Heart left ventricle (tissue), 16 donors: ENCODE data around the gene TMEM163. TPM values are rescaled to one million over a fixed set of nuclear protein-coding genes. Genes with fewer than 3 reads are reported as not detected.

Source experiments
- ATAC-seq, 4 donors: fragments of 200-7000 bp; cut with Tn5 transposase; one replicate each; pipeline ENCODE4 v1.9.1; 2020 to 2022; ENCODE audit warnings: moderate library complexity in 4 of 4, mild to moderate bottlenecking in 3 of 4, moderate number of reproducible peaks in 1 of 4
- DNase-seq, 5 donors: peaks; one replicate each; pipeline ENCODE4 v3.0.0-alpha.2; 2020
- H3K27ac ChIP-seq, 12 donors: fragments of 200-600 bp; sonication (generic) in 4 of 12; one replicate each; pipeline versions ENCODE4 v1.5.0 to v1.8.0; 2016 to 2022; ENCODE audit warnings: mild to moderate bottlenecking in 2 of 12
- H3K27me3 ChIP-seq, 9 donors: fragments of 200-600 bp; sonication (generic) in 2 of 9; one replicate each; pipeline versions ENCODE4 v1.5.1 to v1.8.0; 2016 to 2022; ENCODE audit warnings: mild to moderate bottlenecking in 3 of 9
- H3K36me3 ChIP-seq, 9 donors: fragments of 200-600 bp; sonication (generic) in 2 of 9; one replicate each; pipeline versions ENCODE4 v1.5.0 to v1.8.0; 2018 to 2022; ENCODE audit warnings: mild to moderate bottlenecking in 2 of 9
- H3K4me1 ChIP-seq, 12 donors: fragments of 200-600 bp; sonication (generic) in 4 of 12; one replicate each; pipeline versions ENCODE4 v1.5.0 to v1.8.0; 2016 to 2022; ENCODE audit warnings: mild to moderate bottlenecking in 3 of 12
- H3K4me3 ChIP-seq, 12 donors: fragments of 200-600 bp; sonication (generic) in 4 of 12; one replicate each; pipeline versions ENCODE4 v1.5.0 to v1.8.0; 2017 to 2022; ENCODE audit warnings: mild to moderate bottlenecking in 9 of 12, moderate library complexity in 4 of 12
- H3K9me3 ChIP-seq, 12 donors: fragments of 200-600 bp; sonication (generic) in 4 of 12; one replicate each; pipeline versions ENCODE4 v1.5.0 to v1.8.0; 2016 to 2022; ENCODE audit warnings: mild to moderate bottlenecking in 1 of 12
- CTCF ChIP-seq, 12 donors: fragments of 200-600 bp; sonication (generic) in 4 of 12; IDR thresholded peaks; one replicate each; pipeline versions ENCODE4 v1.5.0 to v1.8.0; 2018 to 2022; ENCODE audit warnings: antibody characterized with exemption in 12 of 12, mild to moderate bottlenecking in 5 of 12
- POLR2A ChIP-seq, 2 donors: fragments of 450-650 bp; IDR thresholded peaks; one replicate each; pipeline ENCODE4 v1.6.1; 2017; ENCODE audit warnings: antibody characterized with exemption in 2 of 2, mild to moderate bottlenecking in 2 of 2, moderate library complexity in 2 of 2
- WGBS, 4 donors: extraction: QIAGEN DNeasy Blood & Tissue Kit in 2 of 4; methylation state at CpG; one replicate each; pipeline versions ENCODE4 v1.1.5 to v1.1.7; 2013 to 2018; 5-methylcytosine and 5-hydroxymethylcytosine counted together
- intact Hi-C, 10 donors: fragments of 100-400 bp; cut with DNase I; formaldehyde crosslinking; loops; one replicate each; pipeline versions ENCODE4 v1.11.1 to v1.14.2; 2022
- polyA plus RNA-seq, 2 donors: library from polyadenylated mRNA; stranded (reverse); fragments of 200-250 nt; gene quantifications; one replicate each; pipeline ENCODE4 v1.2.3, GENCODE V29; 2013
- total RNA-seq, 9 donors: library from RNA; depleted of rRNA in 2 of 9; stranded (reverse); fragments of >200 nt in 2 of 9; fragmentation: NEBNext Ultra II Directional in 3 of 9; extraction: Animal tissue kit (Norgen Biotek cat#: 25700) in 3 of 9; gene quantifications; one replicate each; pipeline versions ENCODE4 v1.1.0 to v1.2.4, GENCODE V29; 2016 to 2023
- donor health status: ischemic (EF 13 %, LVEDD 7.1; RV severe dilation, severe dysfunction).
- donor health status: healthy with polysubstance abuse.
- donor health status: DM: no; HTN: yes; CAD: no.
- donor health status: DM: no; HTN: no; CAD: no.
- donor health status: ischemic (EF 25% LVEDD 6.9; RV normal size, moderate dysfunction).
- donor health status: ischemic (EF 25% LVEDD 5.7; RV mildly dilated, moderate dysfunction).
- donor health status: healthy.
- donor health status: DM: yes; HTN: yes; CAD: no.
- donor health status: ischemic (EF 35%, LVEDD 5.7; RV mildly dilated, moderate dysfunction).
- donor health status: nonischemic (EF 11% LVEDD 7.7; RV severe dilation, severe dysfunction).
- donor health status: DM: yes; HTN: yes; CAD: no.
- donor health status: PGD.
- donor health status: ischemic (EF 29% LVEDD 5.4; RV normal size, mild dysfunction).
- donor health status: nonischemic (EF 23%, LVEDD 6.1; RV moderate dilation, normal function).

TMEM163 gene
- total and polyA plus RNA-seq, 11 donors: 0.14 to 1.4 (median 0.47) TPM

- no peak for TF ChIP-seq POLR2A (IDR thresholded peaks at IDR 0.05)
- no peak for TF ChIP-seq CTCF (IDR thresholded peaks at IDR 0.05)
- Histone ChIP-seq H3K9me3 (no peaks in the 10 kb centered on the region), H3K27me3 (peaks cover 0 to 44% (median 7%) of the 10 kb centered on the region in 9 donors), H3K4me1 (peaks cover 0 to 15% (median 5%) of the 10 kb centered on the region in 12 donors), H3K36me3 (no peaks in the 10 kb centered on the region), H3K27ac (no peak overlapping the region), H3K4me3 (no peak overlapping the region)
- WGBS, 4 donors: 75 to 87% (median 80%) methylated on average over 4 of the region's 4 CpGs
- ATAC-seq (no peak), DNase-seq (no peak)
- intact Hi-C loops: no loop called here
Measured at GRCh38 chr2:134704173-134704572, 14.6 kb downstream of the TMEM163 start.

- Histone ChIP-seq H3K27ac (no peak overlapping the region), H3K9me3 (no peaks in the 10 kb centered on the region), H3K27me3 (peaks cover 0 to 40% (median 7%) of the 10 kb centered on the region in 9 donors), H3K4me3 (no peak overlapping the region), H3K36me3 (no peaks in the 10 kb centered on the region), H3K4me1 (peaks cover 0 to 15% (median 5%) of the 10 kb centered on the region in 12 donors)
- TF ChIP-seq CTCF (IDR thresholded peaks at IDR 0.05) (no peak), POLR2A (IDR thresholded peaks at IDR 0.05) (no peak)
- WGBS, 4 donors: 46 to 56% (median 47%) methylated on average over 1 of the region's 1 CpG
- DNase-seq (no peak), ATAC-seq (no peak)
- intact Hi-C loops: no loop called here
Measured at GRCh38 chr2:134703426-134703825, 15.4 kb downstream of the TMEM163 start.

GRCh38 chr2:134700730-134701129 lies 18.1 kb downstream of the TMEM163 start:
- H3K4me1 ChIP-seq: no peaks in the 10 kb centered on the region
- TF ChIP-seq CTCF (IDR thresholded peaks at IDR 0.05) (no peak), POLR2A (IDR thresholded peaks at IDR 0.05) (no peak)
- intact Hi-C loops: no loop called here
- H3K27ac ChIP-seq: no peak overlapping the region
- H3K9me3 ChIP-seq: no peaks in the 10 kb centered on the region
- H3K4me3 ChIP-seq: no peak overlapping the region
- peaks cover 0 to 27% (median 6%) of the 10 kb centered on the region in 9 donors for H3K27me3 ChIP-seq
- ATAC-seq (no peak), DNase-seq (no peak)
- WGBS, 4 donors: 91 to 95% (median 94%) methylated on average over 5 of the region's 5 CpGs
- H3K36me3 ChIP-seq: no peaks in the 10 kb centered on the region

- H3K9me3 ChIP-seq: no peaks in the 10 kb centered on the region
- H3K27ac ChIP-seq: no peak overlapping the region
- intact Hi-C loops: no loop called here
- TF ChIP-seq CTCF (IDR thresholded peaks at IDR 0.05): no peak
- TF ChIP-seq POLR2A (IDR thresholded peaks at IDR 0.05): no peak
- peaks cover 0 to 4% (median 0%) of the 10 kb centered on the region in 9 donors for H3K27me3 ChIP-seq
- DNase-seq (no peak), ATAC-seq (no peak)
- no peaks in the 10 kb centered on the region for H3K4me1 ChIP-seq
- no peaks in the 10 kb centered on the region for H3K36me3 ChIP-seq
- H3K4me3 ChIP-seq: no peak overlapping the region
Measured at GRCh38 chr2:134694411-134694810, 24.4 kb downstream of the TMEM163 start.
